Measurements from ENCODE around the gene ST3GAL3.

The ST3GAL3 gene

DNA sequence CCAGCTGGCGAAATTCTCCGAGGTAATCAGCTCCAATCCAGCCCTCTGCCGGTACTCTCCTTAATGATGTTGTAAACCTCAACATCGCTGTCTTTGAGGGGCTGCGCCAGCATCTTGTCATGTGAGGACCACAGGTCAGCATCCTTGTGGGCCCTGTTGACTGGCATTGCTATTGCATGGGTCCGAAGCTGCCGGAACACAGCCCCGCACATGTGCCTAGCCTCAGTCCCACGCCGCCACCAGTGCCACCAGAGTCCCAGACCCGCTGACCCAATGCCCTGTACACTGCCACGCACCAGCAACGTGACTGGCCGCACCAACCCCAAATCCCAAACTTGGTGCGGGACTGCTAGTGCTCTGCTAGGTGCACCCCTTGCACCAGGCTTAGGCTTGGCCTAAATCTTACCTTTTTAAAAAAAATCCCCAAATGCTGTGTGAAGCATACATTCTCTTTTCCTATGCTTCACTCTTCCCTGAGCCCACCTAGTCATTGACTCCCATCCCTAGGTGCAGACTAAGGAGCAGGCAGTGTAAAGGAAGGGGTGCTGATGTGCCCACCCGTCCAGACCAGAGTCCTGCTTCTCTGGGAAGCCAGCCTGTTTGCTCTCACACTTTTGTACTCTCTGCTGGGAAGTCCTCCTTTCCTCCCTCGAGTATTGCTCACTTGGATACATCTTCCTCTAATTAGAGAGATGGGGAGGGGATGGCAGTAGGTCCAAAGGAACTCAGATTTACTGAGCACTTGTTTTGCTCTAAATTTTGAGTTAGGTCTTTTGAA lies 144.4 kb downstream of the ST3GAL3 start:
- no peak for DNase-seq

DNA sequence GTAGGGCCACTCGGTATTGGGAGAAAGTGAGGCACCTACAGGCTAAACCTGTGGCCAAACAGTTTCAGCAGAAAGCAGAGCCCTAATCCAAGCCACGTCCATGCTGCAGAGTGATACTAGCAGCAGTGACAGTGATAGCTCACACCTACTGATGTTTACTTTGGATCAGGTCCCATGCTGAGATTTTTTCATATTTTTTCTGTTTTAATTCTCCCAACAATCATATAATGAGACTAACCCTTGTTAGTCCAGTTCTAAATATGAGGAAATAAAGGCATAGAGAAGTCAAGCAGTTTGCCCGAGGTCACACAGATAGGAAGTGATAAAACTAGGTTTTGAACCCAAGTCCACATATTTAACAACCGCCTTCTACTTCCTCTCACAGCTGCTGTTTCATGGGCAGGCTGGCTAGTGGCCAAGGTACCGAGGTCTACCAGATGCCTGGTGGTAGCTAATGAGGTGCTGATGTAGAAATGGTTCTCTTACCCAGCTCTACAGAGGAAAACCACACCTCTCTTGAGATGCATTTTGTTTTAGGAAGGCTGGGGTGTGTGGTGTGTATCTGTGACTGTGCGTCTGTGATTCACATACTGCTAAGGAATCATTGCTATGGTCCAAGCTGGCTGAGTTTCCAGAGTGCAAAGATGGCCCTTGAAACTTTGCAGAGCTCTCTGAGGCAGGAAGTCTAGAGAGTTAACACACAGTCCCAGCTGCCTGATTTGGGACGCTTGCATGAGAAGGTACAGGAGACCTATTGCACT lies 146.0 kb downstream of the ST3GAL3 start:
- no peak for DNase-seq

DNA sequence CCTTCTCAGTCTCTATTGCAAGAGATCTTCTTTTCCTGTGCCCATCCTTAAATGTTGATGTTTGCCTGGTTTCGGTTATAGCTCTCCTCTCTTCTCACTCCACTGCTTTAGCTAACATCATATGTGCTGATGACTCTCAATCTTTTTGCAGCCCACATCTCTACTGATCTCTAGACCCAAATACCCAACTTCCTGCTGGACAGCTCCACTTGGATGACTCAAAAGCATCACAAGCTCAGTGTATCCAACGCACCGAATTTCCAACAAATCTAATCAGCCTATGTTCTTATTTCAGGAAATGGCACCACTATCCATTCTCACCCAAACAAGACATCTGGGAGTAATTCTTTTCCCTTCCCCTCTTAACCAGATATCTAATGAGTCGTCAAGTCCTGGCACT lies 147.1 kb downstream of the ST3GAL3 start:
- no peak for DNase-seq

DNA sequence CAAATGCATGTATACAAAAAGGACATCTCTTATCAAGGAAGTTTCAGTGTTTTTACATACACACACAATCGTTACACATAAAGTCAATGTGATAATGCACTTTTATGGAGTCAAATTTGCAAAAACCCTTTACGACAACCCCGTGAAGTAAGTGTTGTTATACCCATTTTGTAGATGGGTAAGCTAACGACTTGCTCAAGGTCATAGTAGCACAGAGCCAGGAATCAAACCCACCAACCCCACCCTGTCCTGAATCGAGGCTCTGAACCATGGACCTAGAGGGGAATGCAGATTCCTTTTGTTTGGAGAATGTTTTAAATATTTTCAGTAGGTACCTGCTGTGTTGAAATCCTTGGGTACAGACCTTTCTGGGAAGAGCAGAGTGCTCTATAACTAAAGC lies 148.9 kb downstream of the ST3GAL3 start:
- no peak for DNase-seq

DNA sequence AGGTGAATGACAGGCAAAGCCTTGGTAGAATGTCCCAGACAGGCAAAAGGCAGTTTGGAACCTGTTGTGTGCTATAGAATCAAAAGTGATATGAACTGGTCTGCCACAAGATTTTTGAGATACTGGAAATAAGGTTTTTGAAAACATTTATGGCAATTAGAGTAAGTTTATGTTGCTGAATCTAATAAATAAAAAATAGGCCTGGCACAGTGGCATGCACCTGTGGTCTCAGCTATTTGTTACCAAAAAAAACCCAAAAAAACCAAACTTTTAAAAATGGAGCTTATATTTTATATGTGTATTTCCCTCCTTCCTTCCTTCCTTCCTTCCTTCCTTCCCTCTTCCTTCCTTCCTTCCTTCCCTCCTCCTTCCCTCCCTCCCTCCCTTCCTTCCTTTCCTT lies 149.8 kb downstream of the ST3GAL3 start:
- DNase-seq = no peak

DNA sequence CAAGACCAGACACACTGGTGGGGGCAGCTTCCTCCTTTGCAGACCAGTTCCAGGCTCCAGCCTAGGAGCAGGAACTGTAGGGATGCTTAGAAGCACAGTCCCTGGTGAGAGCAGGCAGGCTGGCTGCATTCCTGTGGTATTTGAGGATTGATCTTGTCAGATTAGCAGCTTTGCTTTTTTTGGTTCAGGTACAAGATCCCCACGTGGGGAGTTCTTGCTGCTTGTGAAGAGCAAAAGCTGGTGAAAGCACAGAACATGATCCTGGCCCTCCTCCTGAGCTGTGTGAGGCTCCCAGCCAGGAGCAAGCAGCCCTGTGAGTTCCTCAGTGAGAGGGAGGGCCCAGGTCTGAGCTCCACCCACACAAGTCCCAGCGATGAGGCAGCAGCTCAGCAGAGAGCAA lies 151.0 kb downstream of the ST3GAL3 start:
- DNase-seq = peak in 3 of 14 donors; percentile 8 to 23 (median 19)

DNA sequence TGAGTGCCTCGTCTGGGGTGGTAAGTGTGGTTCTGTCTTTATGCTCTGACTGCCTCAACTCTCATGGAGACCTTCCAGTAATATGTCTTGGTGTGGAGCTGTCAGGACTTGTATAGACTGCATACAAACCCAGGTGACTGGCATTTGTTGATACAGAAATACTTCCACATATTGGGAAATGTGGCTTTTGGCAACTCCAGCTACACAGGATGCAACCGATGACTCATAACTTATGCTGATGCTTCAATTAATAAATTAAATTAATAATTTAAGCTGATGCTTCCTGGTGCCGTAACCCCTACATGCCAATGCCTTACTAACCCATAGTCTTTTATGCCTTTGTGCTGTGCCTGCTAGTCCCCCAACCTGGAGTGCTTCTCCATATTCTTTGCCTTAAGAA lies 154.0 kb downstream of the ST3GAL3 start:
- no peak for DNase-seq

DNA sequence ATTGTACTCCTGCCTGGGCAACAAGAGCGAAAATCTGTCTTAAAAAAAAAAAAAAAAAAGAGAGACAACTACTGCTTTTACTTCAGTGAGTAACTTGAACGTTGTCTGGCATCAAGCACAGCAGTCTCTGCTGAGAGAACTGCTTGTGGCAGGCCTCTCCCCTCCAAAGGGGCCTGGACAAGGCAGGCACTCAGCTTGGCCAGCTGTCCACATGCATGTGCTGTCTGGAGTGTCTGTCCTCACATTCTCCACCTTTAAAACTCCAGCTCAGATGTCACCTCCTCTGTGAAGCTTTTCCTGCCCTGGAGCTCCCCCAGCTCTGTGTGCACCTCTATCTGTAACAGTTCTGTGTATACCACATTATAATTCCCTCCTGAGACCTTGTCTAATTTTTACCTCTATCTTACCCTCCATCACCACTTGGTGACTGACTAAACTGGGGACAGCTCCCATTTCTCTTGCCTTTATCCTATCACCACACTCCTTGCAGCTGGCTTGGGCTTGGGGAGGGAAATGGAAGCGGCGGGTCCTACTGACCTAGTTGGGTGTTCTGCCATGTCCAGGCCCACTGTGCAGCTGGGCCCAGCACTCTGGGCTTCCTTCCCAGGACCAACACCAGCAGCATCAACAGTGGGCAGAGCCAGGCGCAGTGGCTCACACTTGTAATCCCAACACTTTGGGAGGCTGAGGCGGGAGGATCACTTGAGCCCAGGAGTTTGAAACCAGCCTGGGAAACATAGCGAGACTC lies 154.8 kb downstream of the ST3GAL3 start:
- no peak for DNase-seq

DNA sequence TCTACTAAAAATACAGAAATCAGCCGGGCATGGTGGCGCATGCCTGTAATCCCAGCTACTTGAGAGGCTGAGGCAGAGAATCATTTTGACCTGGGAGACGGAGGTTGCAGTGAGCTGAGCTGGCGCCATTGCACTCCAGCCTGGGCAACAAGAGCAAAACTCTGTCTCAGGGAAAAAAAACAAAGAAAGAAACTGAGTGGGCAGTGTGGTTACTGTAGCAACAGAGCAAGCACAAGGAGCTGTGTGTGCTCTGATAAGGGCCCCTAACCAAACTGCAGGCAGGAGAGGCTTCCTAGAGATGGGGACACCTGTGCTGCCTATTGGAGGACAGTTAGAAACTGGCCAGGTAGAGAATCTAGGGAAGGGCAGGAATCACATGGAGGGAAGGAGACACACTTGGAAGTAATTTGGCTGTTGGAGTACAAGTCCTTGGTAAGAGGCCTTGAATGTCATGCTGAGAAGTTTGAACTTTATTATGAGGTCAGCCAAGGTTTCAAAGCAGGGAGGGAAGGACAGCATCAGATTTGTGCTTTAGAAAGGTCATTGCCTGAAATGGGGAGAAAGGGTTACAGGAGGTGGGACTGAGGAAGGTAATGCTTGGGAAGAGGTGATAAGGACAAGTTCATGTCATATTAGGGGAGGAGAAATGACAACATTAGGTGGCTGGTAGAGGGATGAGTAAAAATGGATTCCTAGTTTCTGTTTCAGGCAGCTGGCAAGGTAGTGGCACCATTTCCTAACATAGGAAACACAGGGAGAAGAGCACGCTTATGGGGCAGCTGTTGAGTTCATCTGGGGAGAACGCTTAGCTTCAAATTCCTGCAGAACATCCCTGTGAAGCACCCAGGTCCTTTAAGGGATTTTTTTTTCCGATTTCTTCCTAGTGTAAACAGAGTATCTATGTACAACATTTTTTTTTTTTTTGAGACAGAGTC lies 157.0 kb downstream of the ST3GAL3 start:
- no peak for DNase-seq

DNA sequence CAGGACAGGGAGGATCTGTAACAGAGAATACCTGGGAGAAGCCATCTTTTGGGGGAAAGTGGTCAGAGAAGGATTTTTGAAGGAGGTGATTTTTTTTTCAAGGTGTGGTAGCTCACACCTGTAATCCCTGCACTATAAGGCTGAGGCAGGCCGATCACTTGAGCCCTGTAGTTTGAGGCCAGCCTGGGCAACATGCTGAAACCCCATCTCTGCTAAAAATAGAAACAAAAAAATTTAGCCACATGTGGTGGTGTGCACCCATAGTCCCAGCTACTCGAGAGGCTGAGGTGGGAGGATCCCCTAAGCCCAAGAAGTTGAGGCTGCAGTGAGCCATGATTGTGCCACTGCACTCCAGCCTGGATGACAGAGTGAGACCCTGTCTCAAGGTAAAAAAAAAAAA lies 158.9 kb downstream of the ST3GAL3 start:
- DNase-seq = no peak

DNA sequence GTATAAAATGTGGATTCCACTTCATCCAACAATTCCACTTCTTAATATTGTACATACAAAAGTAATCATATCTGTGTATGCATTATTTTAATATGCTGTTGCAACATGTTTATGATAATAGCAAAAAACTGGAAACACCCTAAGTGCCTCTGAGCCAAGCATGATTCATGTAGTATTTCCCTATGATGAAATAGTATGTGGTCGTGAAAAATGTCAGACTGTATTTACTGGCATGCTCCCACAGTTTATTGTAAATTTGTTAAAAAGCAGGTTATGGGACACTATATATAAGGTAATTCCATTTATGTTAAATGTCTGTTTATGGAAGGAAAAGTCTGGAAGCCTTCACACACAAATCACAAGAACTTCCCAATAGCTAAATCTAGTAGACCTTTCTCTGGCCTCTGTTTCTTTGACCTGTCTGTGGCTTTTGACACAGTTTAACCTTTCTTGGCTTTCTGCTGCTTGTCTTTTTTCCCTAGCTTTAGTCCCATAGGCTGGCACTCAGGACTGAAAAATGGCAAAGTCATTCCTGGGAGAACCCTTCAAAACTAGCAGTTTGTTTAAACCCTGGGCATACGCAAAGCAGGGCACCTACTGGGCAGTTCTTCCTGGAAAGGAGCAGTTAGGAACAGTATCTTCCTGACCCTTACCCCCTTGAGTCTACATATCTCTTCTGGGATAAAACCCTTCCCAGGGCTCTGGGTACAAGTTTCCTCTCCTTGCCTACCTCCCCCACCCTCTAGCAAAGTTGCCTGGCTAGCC lies 160.8 kb downstream of the ST3GAL3 start:
- DNase-seq = no peak

DNA sequence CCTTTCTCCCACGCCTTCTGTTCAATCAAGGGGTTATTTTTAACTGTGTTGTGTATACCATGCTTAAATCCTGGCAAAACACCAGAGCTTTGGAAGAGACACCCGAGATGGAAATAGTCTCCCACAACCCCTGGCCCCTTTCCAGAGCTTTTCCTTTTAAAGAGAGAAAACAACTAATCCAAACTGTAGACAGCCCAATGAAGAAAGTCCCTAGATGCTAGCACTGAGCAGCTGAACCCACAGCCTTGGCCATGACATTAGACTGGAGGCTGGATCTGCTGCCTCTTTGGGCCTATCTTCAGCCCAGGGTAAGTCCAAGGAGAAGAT lies 161.4 kb downstream of the ST3GAL3 start:
- no peak for DNase-seq

DNA sequence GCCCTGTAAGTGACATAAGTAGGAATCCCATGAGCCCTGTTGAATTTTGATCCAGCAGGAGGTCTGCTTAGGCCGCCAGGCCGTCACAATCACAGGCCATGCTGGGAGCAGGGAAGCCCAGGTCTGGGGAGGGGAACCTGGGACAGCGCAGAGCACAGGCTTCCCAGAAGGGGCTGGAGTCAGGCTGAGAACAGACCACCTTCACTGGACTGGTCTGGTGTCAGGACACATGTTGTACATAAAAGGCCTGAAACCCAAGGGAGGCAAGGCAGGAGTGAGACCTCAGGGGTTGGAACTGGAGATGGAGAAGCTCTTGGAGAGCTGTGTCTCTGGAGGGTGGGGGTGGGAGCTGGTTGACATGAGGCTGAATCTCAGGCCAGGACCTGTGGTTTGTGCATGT lies 163.0 kb downstream of the ST3GAL3 start:
- no peak for DNase-seq

DNA sequence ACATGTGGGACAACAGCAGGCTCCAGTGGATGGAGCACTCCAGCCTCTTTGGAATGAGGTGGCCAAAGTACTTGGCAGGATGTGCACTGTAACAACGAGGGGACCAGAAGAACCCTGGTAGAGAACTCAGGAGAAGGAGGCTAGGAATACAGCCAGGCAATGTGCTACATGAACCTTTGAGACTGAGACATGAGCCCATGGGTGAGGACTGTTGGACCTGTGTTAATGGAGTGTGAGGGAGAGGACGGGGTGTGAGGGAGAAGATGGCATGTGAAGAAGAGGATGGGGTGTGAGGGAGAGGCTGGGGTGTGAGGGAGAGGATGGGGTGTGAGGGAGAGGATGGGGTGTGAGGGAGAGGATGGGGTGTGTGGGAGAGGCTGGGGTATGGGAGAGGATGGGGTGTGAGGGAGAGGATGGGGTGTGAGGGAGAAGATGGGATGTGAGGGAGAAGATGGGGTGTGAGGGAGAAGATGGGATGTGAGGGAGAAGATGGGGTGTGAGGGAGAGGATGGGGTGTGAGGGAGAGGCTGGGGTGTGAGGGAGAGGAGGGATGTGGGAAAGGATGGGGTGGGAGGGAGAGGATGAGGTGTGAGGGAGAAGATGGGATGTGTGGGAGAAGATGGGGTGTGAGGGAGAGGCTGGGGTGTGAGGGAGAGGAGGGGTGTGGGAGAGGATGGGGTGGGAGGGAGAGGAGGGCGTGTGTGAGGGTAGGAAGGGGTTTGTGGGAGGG lies 164.0 kb downstream of the ST3GAL3 start:
- no peak for DNase-seq

DNA sequence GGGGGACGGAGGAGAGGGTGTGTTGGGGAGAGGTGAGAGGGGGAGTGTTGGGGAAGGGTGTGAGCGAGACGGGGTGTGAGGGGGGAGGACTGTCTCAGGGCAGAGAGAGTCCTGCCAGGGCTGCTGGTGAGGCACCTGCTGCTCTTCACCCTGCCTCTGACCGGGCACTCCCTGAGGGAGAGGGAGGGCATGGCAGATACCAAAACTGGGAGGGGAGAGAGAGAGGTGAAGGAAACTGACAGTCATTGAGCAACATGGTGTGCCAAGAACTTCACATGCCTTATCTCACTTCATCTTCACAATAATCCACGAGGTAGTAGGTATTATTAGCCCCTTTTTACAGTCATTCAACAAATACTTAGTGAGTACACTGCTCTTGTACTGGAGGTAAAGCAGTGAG lies 164.9 kb downstream of the ST3GAL3 start:
- DNase-seq = no peak

DNA sequence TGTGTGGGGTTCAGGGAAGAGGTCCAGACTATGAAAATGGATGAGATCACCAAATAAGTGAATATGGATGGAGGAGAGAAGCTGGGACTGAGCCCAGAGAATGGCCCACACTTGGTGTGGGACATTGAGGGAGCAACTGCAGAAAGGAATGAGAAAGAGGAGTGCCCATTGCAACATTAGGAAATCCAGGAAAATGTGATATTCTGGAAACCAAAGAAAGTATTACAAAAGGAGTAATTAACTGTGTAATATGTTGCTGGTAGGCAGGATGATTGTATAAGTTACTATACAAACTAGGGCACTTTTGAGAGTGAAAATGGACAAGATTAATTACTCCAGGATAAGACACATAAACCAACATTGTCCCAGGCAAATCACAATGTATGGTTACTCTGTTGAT lies 166.5 kb downstream of the ST3GAL3 start:
- no peak for DNase-seq

DNA sequence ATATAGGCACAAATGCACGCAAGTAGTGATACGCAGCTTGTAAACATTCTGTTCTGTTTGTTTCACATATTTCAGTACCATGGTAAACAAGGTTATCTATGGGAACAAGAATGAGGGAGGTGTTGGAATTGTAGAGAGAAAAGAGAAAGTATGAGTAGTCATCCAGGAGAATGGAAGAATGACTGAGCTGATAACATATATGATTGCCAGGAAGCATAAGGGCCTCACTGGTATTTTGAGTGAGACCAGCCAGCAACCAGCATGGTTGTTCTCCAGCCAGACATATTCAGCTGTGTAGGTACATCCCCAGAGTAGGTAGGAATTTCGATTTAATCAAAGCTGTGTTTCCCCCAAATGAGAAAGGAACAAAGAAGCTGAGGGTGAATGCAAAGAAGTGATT lies 167.4 kb downstream of the ST3GAL3 start:
- no peak for DNase-seq

DNA sequence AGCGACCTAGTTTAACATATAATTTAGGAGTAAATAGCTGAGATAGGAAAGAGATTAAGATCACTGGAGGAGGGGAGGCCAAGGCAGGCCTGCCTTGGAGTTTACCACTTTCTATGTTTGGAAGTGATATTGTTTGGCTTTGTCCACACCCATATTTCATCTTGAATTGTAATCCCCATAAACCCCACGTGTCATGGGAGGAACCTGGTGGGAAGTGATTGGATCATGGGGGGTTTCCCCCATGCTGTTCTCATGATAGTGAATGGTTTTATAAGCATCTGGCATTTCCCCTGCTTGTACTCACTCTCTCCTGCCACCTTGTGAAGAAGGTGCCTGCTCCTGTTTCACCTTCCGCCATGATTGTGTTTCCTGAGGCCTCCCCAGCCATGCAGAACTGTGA lies 168.0 kb downstream of the ST3GAL3 start:
- DNase-seq = no peak

DNA sequence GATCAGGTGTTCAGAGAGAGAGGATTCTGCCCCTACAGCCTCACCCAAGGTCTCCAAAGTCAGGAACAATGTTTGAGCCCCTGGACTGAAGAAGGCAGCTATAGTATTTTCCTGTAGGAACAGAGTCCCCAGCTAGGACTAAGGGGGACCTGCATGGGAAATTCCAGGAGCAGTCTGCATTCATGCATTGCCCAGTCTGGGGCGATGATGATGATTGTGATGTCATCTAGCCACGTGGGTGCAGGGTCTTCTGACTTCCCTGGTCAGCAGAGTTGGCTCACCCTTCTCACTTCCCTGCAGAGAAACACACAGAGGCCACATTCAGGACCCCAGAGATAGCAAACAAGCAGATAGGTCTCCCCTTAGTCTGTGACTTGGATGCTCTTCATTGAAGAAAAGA lies 169.8 kb downstream of the ST3GAL3 start:
- DNase-seq = no peak

DNA sequence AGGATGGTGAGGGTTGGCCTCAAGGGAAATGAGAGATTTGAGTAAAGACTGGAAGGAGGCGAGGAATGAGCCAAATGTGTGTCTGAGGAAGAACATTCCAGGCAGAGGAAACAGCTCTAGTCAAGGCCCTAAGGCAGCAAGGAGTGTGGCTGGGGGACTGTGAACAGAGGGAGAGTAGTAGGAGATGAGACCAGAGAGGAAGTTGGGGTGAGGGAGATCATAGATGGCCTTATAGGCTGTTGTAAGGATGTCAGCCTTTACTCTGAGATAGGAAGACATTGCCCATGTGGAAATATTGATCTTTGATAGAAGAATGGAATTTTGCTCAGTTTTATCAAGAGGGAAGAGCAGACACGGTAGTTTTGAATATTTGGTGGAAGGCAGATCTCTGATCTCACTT lies 171.1 kb downstream of the ST3GAL3 start:
- no peak for DNase-seq

DNA sequence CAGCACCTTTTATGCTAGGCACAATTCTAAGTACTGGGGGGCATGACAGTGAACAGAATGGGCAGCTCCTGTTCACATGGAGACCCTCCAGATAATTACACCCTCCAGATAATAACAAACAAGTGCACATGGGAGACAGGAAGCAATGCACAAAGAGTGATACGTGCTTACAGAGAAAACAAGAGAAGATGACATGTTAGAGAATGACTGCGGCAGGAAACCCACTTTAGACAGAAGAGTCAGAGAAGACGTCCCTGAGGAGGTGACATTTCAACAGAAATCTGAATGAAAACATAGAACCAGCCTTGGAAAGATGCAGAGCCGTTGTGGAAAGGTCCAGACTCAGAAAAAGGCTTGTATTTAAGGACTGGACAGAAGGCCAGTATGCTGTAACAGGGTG lies 171.5 kb downstream of the ST3GAL3 start:
- DNase-seq = no peak

Measured in C1 segment of cervical spinal cord (tissue), 14 donors.